Measurements from ENCODE around the gene CRNN. TPM values are rescaled to one million over a fixed set of nuclear protein-coding genes. Genes with fewer than 3 reads are reported as not detected.
A peak's percentile ranks its signal among the peaks of the same experiment; 100 is the strongest.

Gene CRNN
- total and polyA plus RNA-seq, 4 donors = 1.4 to 3.0 TPM; not detected in 2

DNA sequence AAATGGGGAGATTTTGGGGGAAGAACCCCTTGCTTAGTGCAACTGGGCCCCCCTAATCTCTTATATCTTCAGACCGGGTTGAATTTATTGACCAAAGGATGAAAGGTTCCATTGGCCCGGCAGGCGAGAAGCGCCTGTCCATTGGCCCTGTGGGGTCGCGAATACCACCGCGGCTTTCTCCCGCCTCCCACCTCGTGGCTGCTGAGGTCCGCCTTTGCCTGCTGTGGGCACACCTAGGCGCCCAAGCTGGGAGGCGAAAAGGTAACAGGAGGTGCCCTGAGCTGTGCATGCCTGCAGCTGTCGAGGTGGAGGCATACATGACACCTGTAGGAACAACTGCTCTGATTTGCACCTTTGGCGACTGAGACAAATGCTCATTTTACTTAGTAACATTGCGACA is 33.1 kb downstream of the CRNN start:
- H3K4me3 ChIP-seq (ENCODE audit: low read length in 2 of 2) = no peak overlapping the region
- no peaks in the 10 kb centered on the region for H3K27me3 ChIP-seq (ENCODE audit: control insufficient read depth in 1 of 2, insufficient read depth in 2 of 2, low read length in 1 of 2)
- 72 to 77% methylated on average over 16 of the region's 16 CpGs for WGBS, 2 donors
- DNase-seq (no peak), ATAC-seq (ENCODE audit: low FRiP score) (no peak)
- H3K27ac ChIP-seq (ENCODE audit: low read depth in 1 of 2, low read length in 2 of 2) = no peak overlapping the region
- H3K36me3 ChIP-seq (ENCODE audit: control insufficient read depth in 1 of 2, insufficient read depth in 2 of 2, low read length in 1 of 2) = no peaks in the 10 kb centered on the region
- no peaks in the 10 kb centered on the region for H3K4me1 ChIP-seq (ENCODE audit: control insufficient read depth in 1 of 2, insufficient read depth in 2 of 2, low read length in 2 of 2)
- intact Hi-C loops (cut with DNase I) = no loop called here
- no peaks in the 10 kb centered on the region for H3K9me3 ChIP-seq (ENCODE audit: control insufficient read depth, low read length)

GRCh38 chr1:152374451-152374850 is 39.6 kb downstream of the CRNN start:
- ATAC-seq (ENCODE audit: low FRiP score) (peak; percentile 15), DNase-seq (no peak)
- 4 to 11% methylated on average over 3 of the region's 3 CpGs for WGBS, 2 donors
- intact Hi-C loops (cut with DNase I) = no loop called here
- Histone ChIP-seq H3K9me3 (ENCODE audit: control insufficient read depth, low read length) (no peaks in the 10 kb centered on the region), H3K4me1 (ENCODE audit: control insufficient read depth in 1 of 2, insufficient read depth in 2 of 2, low read length in 2 of 2) (no peaks in the 10 kb centered on the region), H3K36me3 (ENCODE audit: control insufficient read depth in 1 of 2, insufficient read depth in 2 of 2, low read length in 1 of 2) (no peaks in the 10 kb centered on the region), H3K4me3 (ENCODE audit: low read length in 2 of 2) (no peak overlapping the region), H3K27me3 (ENCODE audit: control insufficient read depth in 1 of 2, insufficient read depth in 2 of 2, low read length in 1 of 2) (no peaks in the 10 kb centered on the region), H3K27ac (ENCODE audit: low read depth in 1 of 2, low read length in 2 of 2) (no peak overlapping the region)

DNA sequence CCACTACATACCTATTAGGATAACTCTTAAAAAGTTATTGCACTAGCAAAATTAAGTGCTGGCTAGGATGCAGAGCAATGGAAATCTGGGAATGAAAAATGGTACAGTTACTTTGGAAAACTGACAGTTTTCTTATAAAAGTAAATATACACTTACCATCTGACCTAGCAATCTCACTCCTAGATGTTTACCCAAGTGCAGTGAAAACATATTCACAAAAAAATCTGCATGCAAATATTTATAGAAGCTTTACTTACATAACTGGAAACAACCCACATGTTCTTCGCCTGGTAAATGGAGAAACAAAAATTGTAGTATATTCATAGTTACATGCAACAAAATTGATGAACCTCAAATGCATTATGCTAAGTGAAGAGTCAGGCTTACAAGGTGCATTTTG is 41.4 kb downstream of the CRNN start:
- peaks cover 0 to 2% of the 10 kb centered on the region in 2 donors for H3K36me3 ChIP-seq (ENCODE audit: control insufficient read depth in 1 of 2, insufficient read depth in 2 of 2, low read length in 1 of 2)
- no peak overlapping the region for H3K27ac ChIP-seq (ENCODE audit: low read depth in 1 of 2, low read length in 2 of 2)
- no peaks in the 10 kb centered on the region for H3K9me3 ChIP-seq (ENCODE audit: control insufficient read depth, low read length)
- H3K27me3 ChIP-seq (ENCODE audit: control insufficient read depth in 1 of 2, insufficient read depth in 2 of 2, low read length in 1 of 2) = no peaks in the 10 kb centered on the region
- WGBS, 2 donors = 69 to 77% methylated on average over 1 of the region's 1 CpG
- no peak overlapping the region for H3K4me3 ChIP-seq (ENCODE audit: low read length in 2 of 2)
- intact Hi-C loops (cut with DNase I) = no loop called here
- H3K4me1 ChIP-seq (ENCODE audit: control insufficient read depth in 1 of 2, insufficient read depth in 2 of 2, low read length in 2 of 2) = no peaks in the 10 kb centered on the region
- ATAC-seq (ENCODE audit: low FRiP score) (no peak), DNase-seq (no peak)

DNA sequence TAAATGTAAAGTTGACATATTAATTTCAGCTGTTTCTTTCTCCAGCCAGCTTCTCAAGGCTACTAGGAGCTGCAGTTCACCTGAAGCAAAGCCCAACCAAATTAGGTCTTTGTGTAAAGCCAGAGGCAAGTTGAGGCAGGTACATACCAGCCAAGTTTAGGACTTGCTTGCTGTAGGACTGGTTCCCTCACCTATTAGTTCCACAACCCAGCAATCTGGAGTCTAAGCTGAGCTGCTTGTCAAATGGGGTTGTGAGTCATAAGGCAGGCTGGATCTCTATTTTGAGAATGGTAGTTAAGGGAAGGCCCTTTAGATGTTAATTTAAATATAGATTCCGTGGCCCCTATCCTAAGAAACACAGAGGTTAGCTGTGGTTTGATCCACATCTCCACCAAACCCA is 46.6 kb downstream of the CRNN start:
- no peaks in the 10 kb centered on the region for H3K4me1 ChIP-seq (ENCODE audit: control insufficient read depth in 1 of 2, insufficient read depth in 2 of 2, low read length in 2 of 2)
- no peak for DNase-seq
- peaks cover 0 to 2% of the 10 kb centered on the region in 2 donors for H3K36me3 ChIP-seq (ENCODE audit: control insufficient read depth in 1 of 2, insufficient read depth in 2 of 2, low read length in 1 of 2)
- no peak overlapping the region for H3K27ac ChIP-seq (ENCODE audit: low read depth in 1 of 2, low read length in 2 of 2)
- no peaks in the 10 kb centered on the region for H3K27me3 ChIP-seq (ENCODE audit: control insufficient read depth in 1 of 2, insufficient read depth in 2 of 2, low read length in 1 of 2)
- no peak for ATAC-seq (ENCODE audit: low FRiP score)
- 46 to 49% methylated on average over 1 of the region's 1 CpG for WGBS, 2 donors
- intact Hi-C loops (cut with DNase I) = no loop called here
- no peak overlapping the region for H3K4me3 ChIP-seq (ENCODE audit: low read length in 2 of 2)
- H3K9me3 ChIP-seq (ENCODE audit: control insufficient read depth, low read length) = no peaks in the 10 kb centered on the region

- 86 to 88% methylated on average over 2 of the region's 2 CpGs for WGBS, 2 donors
Observed at GRCh38 chr1:152359906-152360305, 54.2 kb downstream of the CRNN start, which contains the start of gene FLG2. Gene FLG2 (minus strand): TSS chr1:152360006. CDS start chr1:152358884, 1,122 bp downstream.

More at GRCh38 chr1:152359906-152360305, 54.2 kb downstream of the CRNN start, which contains the start of gene FLG2:
- H3K27me3 ChIP-seq (ENCODE audit: control insufficient read depth in 1 of 2, insufficient read depth in 2 of 2, low read length in 1 of 2) = no peaks in the 10 kb centered on the region
- peaks cover 2% of the 10 kb centered on the region for H3K9me3 ChIP-seq (ENCODE audit: control insufficient read depth, low read length)
- DNase-seq = no peak
- H3K4me1 ChIP-seq (ENCODE audit: control insufficient read depth in 1 of 2, insufficient read depth in 2 of 2, low read length in 2 of 2) = no peaks in the 10 kb centered on the region
- no peak for ATAC-seq (ENCODE audit: low FRiP score)
- no peak within 1 kb of the TSS for H3K27ac ChIP-seq (ENCODE audit: low read depth in 1 of 2, low read length in 2 of 2)
- intact Hi-C loops (cut with DNase I) = no loop called here
- H3K36me3 ChIP-seq (ENCODE audit: control insufficient read depth in 1 of 2, insufficient read depth in 2 of 2, low read length in 1 of 2) = no peaks in the 10 kb centered on the region
- no peak within 1 kb of the TSS for H3K4me3 ChIP-seq (ENCODE audit: low read length in 2 of 2)

Other genes with a start within 250 kb of the CRNN start
- gene HRNR, start 190.1 kb downstream of the CRNN start, total RNA-seq = not detected
- not detected for gene HRNR, start 190.1 kb downstream of the CRNN start, polyA plus RNA-seq
- under 1 TPM in 1 of 2 donors, not detected in 1; 0.03 TPM for gene FLG, start 89.0 kb downstream of the CRNN start, total RNA-seq
- gene FLG, start 89.0 kb downstream of the CRNN start, polyA plus RNA-seq = under 1 TPM; under 0.01 to 0.03 TPM
- gene FLG2, start 54.3 kb downstream of the CRNN start, total RNA-seq = not detected
- not detected for gene FLG2, start 54.3 kb downstream of the CRNN start, polyA plus RNA-seq
- gene LCE5A, start 96.5 kb upstream of the CRNN start, total RNA-seq = not detected
- gene LCE5A, start 96.5 kb upstream of the CRNN start, polyA plus RNA-seq = under 1 TPM in 1 of 2 donors, not detected in 1; 0.15 TPM
- gene CRCT1, start 100.2 kb upstream of the CRNN start, total RNA-seq = not detected
- gene CRCT1, start 100.2 kb upstream of the CRNN start, polyA plus RNA-seq = 1 to 10 TPM in 1 of 2 donors, under 1 TPM in 1; 0.18 to 1.1 TPM
- gene LCE3E, start 152.5 kb upstream of the CRNN start, total RNA-seq = not detected
- gene LCE3E, start 152.5 kb upstream of the CRNN start, polyA plus RNA-seq = not detected
- not detected for gene LCE3D, start 166.3 kb upstream of the CRNN start, total RNA-seq
- gene LCE3D, start 166.3 kb upstream of the CRNN start, polyA plus RNA-seq = not detected
- not detected for gene LCE3C, start 186.0 kb upstream of the CRNN start, total RNA-seq
- gene LCE3C, start 186.0 kb upstream of the CRNN start, polyA plus RNA-seq = not detected
- gene LCE3B, start 199.5 kb upstream of the CRNN start, total RNA-seq = not detected
- gene LCE3B, start 199.5 kb upstream of the CRNN start, polyA plus RNA-seq = not detected
- gene LCE3A, start 208.8 kb upstream of the CRNN start, total RNA-seq = not detected
- not detected for gene LCE3A, start 208.8 kb upstream of the CRNN start, polyA plus RNA-seq
- gene LCE2D, start 249.1 kb upstream of the CRNN start, total RNA-seq = not detected
- not detected for gene LCE2D, start 249.1 kb upstream of the CRNN start, polyA plus RNA-seq

All from aorta (tissue), 5 donors.